Peyer's patch (tissue), 4 donors: Measurements from ENCODE around the gene ATG7. TPM values are rescaled to one million over a fixed set of nuclear protein-coding genes. Genes with fewer than 3 reads are reported as not detected.

Experiments
- DNase-seq, 3 donors: peaks; one replicate each; pipeline ENCODE4 v3.0.0-alpha.2; 2017 to 2019
- H3K27ac ChIP-seq, 4 donors: fragments of 200-600 bp; sonication (generic); one replicate each; pipeline ENCODE4 v1.5.1; 2016 to 2019
- H3K27me3 ChIP-seq, 2 donors: fragments of 200-600 bp; sonication (generic); one replicate each; pipeline ENCODE4 v1.5.1; 2019
- H3K36me3 ChIP-seq, 3 donors: fragments of 200-600 bp; sonication (generic); one replicate each; pipeline ENCODE4 v1.5.1; 2016 to 2019
- H3K4me1 ChIP-seq, 4 donors: fragments of 200-600 bp; sonication (generic); one replicate each; pipeline ENCODE4 v1.5.1; 2016 to 2019
- H3K4me3 ChIP-seq, 4 donors: fragments of 200-600 bp; sonication (generic); 1 replicate in 3 of 4; 2 replicates in 1 of 4; pipeline ENCODE4 v1.5.1; 2016 to 2019; ENCODE audit warnings: mild to moderate bottlenecking in 1 of 4
- H3K9me3 ChIP-seq, 4 donors: fragments of 200-600 bp; sonication (generic); one replicate each; pipeline ENCODE4 v1.5.1; 2016 to 2019; ENCODE audit warnings: mild to moderate bottlenecking in 1 of 4
- CTCF ChIP-seq, 6 experiments: fragments of 450-650 bp in 4 of 6; fragments of 200-600 bp in 2 of 6; sonication (generic) in 1 of 6; IDR thresholded peaks; one replicate each; pipeline ENCODE4 v1.5.1; 2017 to 2019; ENCODE audit warnings: antibody characterized with exemption in 6 of 6, mild to moderate bottlenecking in 3 of 6, moderate library complexity in 1 of 6
- POLR2A ChIP-seq, 2 donors: fragments of 450-650 bp; IDR thresholded peaks; one replicate each; pipeline ENCODE4 v1.5.1; 2017; ENCODE audit warnings: antibody characterized with exemption in 2 of 2, mild to moderate bottlenecking in 2 of 2, moderate library complexity in 2 of 2
- total RNA-seq, 4 donors: library from RNA; depleted of rRNA; stranded (reverse); fragments of >200 nt; gene quantifications; one replicate each; pipeline ENCODE4 v1.1.0, GENCODE V29; 2016

Gene ATG7
- total RNA-seq, 4 donors from 2014 or later, result 45.2 to 126 (median 70.8) TPM

GRCh38 chr3:11543948-11544387 is 271.8 kb downstream of the ATG7 start:
- peak overlapping the region in 1 of 4 donors; percentile 5 for H3K27ac ChIP-seq
- TF ChIP-seq CTCF (IDR thresholded peaks at IDR 0.05) (no peak), POLR2A (IDR thresholded peaks at IDR 0.05) (no peak)
- H3K4me3 ChIP-seq, result no peak overlapping the region
- H3K27me3 ChIP-seq, result no peaks in the 10 kb centered on the region
- H3K9me3 ChIP-seq, result no peaks in the 10 kb centered on the region
- DNase-seq, result no peak
- no peaks in the 10 kb centered on the region for H3K36me3 ChIP-seq
- H3K4me1 ChIP-seq, result no peaks in the 10 kb centered on the region

DNA sequence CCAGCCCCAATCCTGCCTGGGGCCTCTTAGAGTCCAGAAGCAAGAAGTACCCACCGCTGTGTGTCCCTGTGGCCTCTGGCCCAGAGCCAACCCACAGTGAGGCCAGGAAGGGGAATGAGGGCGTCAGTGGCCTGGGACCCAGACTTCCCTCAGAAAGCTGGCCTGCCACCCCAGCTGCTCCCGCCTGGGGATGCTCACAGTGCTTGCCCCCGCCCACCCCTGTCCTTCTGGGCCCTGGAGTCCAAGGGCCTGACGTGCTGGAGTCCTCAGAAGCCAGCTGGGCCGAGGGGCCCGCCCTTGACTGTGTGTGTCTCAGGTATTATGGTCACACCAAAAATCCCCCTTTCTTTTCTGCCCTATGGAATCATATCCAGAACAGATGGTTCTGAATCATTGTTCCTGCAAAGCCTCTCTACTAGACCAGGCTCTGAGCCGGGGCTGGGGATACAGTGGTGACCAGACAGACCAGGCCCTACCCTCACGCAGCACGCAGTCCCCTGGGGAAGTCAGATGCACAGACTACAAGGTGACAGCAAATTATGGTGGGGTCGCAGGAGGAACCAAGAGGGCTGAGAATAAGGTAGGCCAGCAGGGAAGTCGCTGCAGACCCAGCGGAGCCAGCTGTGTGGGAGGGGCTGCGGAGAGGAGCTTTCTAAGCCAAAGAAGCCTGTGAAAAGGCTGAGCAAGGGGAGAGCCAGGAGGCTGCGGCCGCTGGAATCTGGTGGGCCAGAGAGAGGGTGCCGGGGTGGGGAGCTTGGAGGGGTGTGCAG is 272.4 kb downstream of the ATG7 start:
- Histone ChIP-seq H3K9me3 (no peaks in the 10 kb centered on the region), H3K4me3 (no peak overlapping the region), H3K27me3 (no peaks in the 10 kb centered on the region), H3K4me1 (no peaks in the 10 kb centered on the region), H3K27ac (peak overlapping the region in 2 of 4 donors; percentile 25 to 26), H3K36me3 (no peaks in the 10 kb centered on the region)
- TF ChIP-seq POLR2A (IDR thresholded peaks at IDR 0.05) (no peak), CTCF (IDR thresholded peaks at IDR 0.05) (no peak)
- no peak for DNase-seq

DNA sequence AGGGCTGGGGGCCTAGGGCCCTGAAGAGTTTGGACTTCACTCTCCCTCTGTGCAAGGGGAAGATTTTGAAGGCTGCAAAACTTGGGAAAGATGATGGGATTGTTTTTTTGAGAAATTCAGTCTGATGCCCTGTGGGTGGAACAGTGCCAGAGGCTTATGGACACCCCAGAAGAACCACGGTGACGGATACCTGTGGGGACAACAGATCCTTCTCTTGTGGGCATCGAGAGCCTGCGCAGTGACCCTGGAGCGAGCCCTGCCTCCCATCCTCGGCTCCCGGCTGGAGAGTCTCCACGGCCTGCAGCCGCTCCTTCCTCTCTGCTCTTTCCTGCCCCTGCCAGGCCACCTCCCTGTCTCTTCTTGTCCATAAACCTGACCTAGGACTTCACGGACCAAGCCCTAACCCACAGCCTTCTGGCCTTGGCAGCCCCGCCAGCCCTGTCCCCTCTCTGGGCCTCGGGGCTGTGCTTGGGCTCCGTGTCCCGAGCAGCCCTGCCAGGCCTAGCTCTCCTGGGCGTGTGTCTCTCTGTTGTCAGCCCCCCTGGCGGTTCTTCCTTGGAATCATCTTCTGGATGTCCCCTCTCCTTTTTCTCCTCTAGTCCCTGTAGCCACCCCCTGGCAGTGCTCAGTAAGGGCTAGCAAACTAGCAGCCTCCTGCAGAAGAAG is 273.1 kb downstream of the ATG7 start:
- DNase-seq, result no peak
- Histone ChIP-seq H3K36me3 (no peaks in the 10 kb centered on the region), H3K4me3 (no peak overlapping the region), H3K4me1 (no peaks in the 10 kb centered on the region), H3K27me3 (no peaks in the 10 kb centered on the region), H3K9me3 (no peaks in the 10 kb centered on the region), H3K27ac (peak overlapping the region in 2 of 4 donors; percentile 25 to 26)
- TF ChIP-seq POLR2A (IDR thresholded peaks at IDR 0.05), result no peak
- TF ChIP-seq CTCF (IDR thresholded peaks at IDR 0.05), result no peak

DNA sequence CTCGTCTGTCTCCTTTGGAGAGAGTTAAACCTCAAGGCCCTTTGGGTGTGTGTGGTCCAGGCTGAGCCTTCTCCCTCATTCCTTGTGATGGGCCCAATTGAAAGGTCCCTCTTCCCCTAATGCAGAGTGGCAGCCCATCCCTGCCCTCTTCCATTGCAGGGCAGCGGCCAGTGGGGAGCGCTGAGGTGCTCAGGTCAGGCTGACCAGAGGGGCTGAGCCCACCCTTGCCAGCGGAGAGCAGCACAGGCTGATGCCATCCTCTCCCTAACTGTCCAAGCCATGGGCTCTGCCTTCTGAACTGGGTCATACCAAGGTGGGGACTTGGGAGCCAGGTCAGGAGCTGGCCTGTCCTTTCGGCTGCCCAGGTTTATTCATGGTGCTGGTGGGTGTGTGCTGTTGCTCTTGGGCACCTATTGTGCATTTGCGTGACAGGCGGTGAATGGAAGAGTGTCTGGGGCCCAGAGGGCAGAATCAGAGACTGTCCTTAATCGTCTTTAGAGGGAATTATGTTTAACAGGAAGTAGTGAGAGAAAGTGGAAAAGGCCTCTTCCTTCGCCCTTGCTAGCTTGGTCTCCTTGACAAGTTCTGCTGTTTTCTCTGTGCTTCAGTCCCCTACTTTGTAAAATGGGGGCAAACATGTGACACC is 274.6 kb downstream of the ATG7 start:
- no peaks in the 10 kb centered on the region for H3K9me3 ChIP-seq
- TF ChIP-seq POLR2A (IDR thresholded peaks at IDR 0.05), result no peak
- no peak for TF ChIP-seq CTCF (IDR thresholded peaks at IDR 0.05)
- DNase-seq, result no peak
- H3K27me3 ChIP-seq, result no peaks in the 10 kb centered on the region
- no peak overlapping the region for H3K4me3 ChIP-seq
- H3K27ac ChIP-seq, result no peak overlapping the region
- H3K36me3 ChIP-seq, result no peaks in the 10 kb centered on the region
- no peaks in the 10 kb centered on the region for H3K4me1 ChIP-seq

DNA sequence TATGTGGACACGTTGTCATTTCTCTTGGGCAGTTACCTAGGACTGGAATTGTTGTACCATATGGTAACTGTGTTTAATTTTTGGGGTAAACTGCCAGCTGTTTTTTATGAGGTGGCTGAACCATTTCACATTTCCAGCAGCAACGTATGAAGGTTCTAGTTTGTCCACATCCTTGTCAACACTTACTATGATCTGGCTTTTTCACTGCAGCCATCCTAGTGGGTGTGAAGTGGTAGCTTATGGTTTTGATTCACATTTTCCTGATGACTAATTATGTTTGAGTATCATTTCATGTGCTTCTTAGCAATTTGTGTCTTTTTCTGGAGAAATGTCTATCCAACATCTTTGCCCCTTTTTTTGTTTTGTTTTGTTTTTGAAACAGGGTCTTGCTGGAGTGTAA is 275.3 kb downstream of the ATG7 start:
- DNase-seq, result no peak
- Histone ChIP-seq H3K4me3 (no peak overlapping the region), H3K9me3 (no peaks in the 10 kb centered on the region), H3K36me3 (no peaks in the 10 kb centered on the region), H3K4me1 (no peaks in the 10 kb centered on the region), H3K27ac (no peak overlapping the region), H3K27me3 (no peaks in the 10 kb centered on the region)
- TF ChIP-seq POLR2A (IDR thresholded peaks at IDR 0.05) (no peak), CTCF (IDR thresholded peaks at IDR 0.05) (no peak)
